Activated CD8-positive, alpha-beta T cell treated with anti-CD3 and anti-CD28 coated beads for 36 hours (primary cell): ENCODE measurements around the gene CDR2. TPM values are rescaled to one million over a fixed set of nuclear protein-coding genes. Genes with fewer than 3 reads are reported as not detected.

Experiments used
- ATAC-seq: fragments of 200-7000 bp; cut with Tn5 transposase; one replicate; pipeline ENCODE4 v1.10.0; 2021; ENCODE audit warnings: mild to moderate bottlenecking, moderate library complexity
- CTCF ChIA-PET: fragments of 350-600 bp; sonication (Branson Sonifier 250); formaldehyde crosslinking; loops from one replicate; lab custom pipeline; 2021; ENCODE audit warnings: antibody characterized with exemption; lab: Charles Lee
- POLR2A ChIA-PET: fragments of 350-600 bp; sonication (Branson Sonifier 250); formaldehyde crosslinking; loops from one replicate; lab custom pipeline; 2021; ENCODE audit warnings: antibody characterized with exemption; lab: Charles Lee
- DNase-seq: peaks from one replicate; pipeline ENCODE4 v3.0.0-alpha.2; 2020
- H3K27ac Mint-ChIP-seq: one replicate; pipeline ENCODE4 v1.8.0; 2021; ENCODE audit warnings: mild to moderate bottlenecking, mixed read lengths
- H3K27me3 Mint-ChIP-seq: one replicate; pipeline ENCODE4 v1.8.0; 2021; ENCODE audit warnings: mixed read lengths
- H3K36me3 Mint-ChIP-seq: one replicate; pipeline ENCODE4 v1.8.0; 2021; ENCODE audit warnings: low read depth, mixed read lengths
- H3K4me1 Mint-ChIP-seq: one replicate; pipeline ENCODE4 v1.8.0; 2021; ENCODE audit warnings: low read depth, mixed read lengths
- H3K4me3 Mint-ChIP-seq: one replicate; pipeline ENCODE4 v1.8.0; 2021; ENCODE audit warnings: mild to moderate bottlenecking, moderate library complexity, mixed read lengths
- H3K9me3 Mint-ChIP-seq: one replicate; pipeline ENCODE4 v1.8.0; 2021; ENCODE audit warnings: mixed read lengths
- intact Hi-C: fragments of 100-400 bp; cut with micrococcal nuclease; formaldehyde crosslinking; loops from one replicate; pipeline ENCODE4 v1.10.0; 2022
- total RNA-seq, 2 experiments: library from RNA; stranded (reverse); gene quantifications; one replicate each; pipeline ENCODE4 v1.2.3, GENCODE V29; 2021
- TF ChIP-seq, protein P1 (sequence below): fragments of 200-600 bp; IDR thresholded peaks from one replicate; pipeline ENCODE4 v1.8.0; 2022; ENCODE audit warnings: antibody characterized with exemption, mild to moderate bottlenecking

CDR2 gene
- total RNA-seq, 2 experiments from 2014 or later, result 34.7 to 37.6 TPM

DNA sequence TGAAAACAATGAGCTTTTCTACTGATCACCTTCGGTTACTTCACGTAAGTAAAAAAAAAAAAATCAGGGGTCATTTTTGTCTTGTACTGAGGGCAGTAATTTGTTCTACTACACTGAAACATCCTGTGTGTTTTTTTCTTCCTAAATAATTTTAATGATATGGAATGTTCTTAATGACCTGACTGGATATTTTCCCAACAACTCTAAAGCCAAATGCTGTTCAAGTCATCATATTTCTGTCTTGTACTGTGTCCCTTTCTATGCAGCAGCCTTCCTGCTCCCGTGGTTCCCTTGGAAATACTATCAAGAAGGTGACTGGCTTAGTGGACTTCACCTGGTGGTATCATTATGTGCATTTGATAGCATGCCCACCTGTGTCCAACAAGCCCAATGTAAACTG lies 10.8 kb upstream of the CDR2 start:
- H3K9me3 Mint-ChIP-seq, result no peaks in the 10 kb centered on the region
- H3K36me3 Mint-ChIP-seq, result no peaks in the 10 kb centered on the region
- no peak for DNase-seq
- no peak for ATAC-seq
- CTCF ChIA-PET, result no interaction called here
- H3K27ac Mint-ChIP-seq, result no peak overlapping the region
- intact Hi-C loops, result no loop called here
- peaks cover 20% of the 10 kb centered on the region for H3K4me1 Mint-ChIP-seq
- POLR2A ChIA-PET, result interaction anchor here (1.5 kb wide), 1 partner anchor 12 kb away, joined by 4 read pairs; no protein-coding TSS in a partner anchor
- no peak overlapping the region for H3K4me3 Mint-ChIP-seq
- TF ChIP-seq, protein P1, sequence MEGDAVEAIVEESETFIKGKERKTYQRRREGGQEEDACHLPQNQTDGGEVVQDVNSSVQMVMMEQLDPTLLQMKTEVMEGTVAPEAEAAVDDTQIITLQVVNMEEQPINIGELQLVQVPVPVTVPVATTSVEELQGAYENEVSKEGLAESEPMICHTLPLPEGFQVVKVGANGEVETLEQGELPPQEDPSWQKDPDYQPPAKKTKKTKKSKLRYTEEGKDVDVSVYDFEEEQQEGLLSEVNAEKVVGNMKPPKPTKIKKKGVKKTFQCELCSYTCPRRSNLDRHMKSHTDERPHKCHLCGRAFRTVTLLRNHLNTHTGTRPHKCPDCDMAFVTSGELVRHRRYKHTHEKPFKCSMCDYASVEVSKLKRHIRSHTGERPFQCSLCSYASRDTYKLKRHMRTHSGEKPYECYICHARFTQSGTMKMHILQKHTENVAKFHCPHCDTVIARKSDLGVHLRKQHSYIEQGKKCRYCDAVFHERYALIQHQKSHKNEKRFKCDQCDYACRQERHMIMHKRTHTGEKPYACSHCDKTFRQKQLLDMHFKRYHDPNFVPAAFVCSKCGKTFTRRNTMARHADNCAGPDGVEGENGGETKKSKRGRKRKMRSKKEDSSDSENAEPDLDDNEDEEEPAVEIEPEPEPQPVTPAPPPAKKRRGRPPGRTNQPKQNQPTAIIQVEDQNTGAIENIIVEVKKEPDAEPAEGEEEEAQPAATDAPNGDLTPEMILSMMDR, result no peak
- no peaks in the 10 kb centered on the region for H3K27me3 Mint-ChIP-seq

DNA sequence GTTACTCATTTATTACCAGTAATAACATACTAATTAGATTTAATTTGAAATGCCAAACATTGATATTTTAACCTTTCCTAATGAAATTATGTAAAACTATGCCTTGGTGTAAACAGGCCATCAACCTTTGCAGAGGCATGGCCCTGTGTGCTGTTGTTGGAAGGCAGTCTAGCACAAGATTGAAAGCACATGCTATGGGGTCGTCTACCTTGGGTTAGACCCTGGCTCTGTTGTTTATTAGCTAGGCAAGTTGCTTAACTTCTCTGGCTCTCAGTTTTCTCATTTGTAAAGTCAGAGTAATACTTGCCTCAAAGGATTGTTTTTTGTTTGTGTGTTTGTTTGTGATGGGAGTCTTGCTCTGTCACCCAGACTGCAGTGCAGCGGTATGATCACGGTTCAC lies 9.4 kb upstream of the CDR2 start:
- H3K27me3 Mint-ChIP-seq, result no peaks in the 10 kb centered on the region
- no peak overlapping the region for H3K4me3 Mint-ChIP-seq
- TF ChIP-seq, protein P1, result no peak
- peaks cover 20% of the 10 kb centered on the region for H3K4me1 Mint-ChIP-seq
- intact Hi-C loops, result no loop called here
- POLR2A ChIA-PET, result interaction anchor here (0.6 kb wide), 1 partner anchor 10 kb away, joined by 3 read pairs; no protein-coding TSS in a partner anchor
- no peak overlapping the region for H3K27ac Mint-ChIP-seq
- no peak for ATAC-seq
- H3K9me3 Mint-ChIP-seq, result no peaks in the 10 kb centered on the region
- H3K36me3 Mint-ChIP-seq, result no peaks in the 10 kb centered on the region
- CTCF ChIA-PET, result no interaction called here
- no peak for DNase-seq

DNA sequence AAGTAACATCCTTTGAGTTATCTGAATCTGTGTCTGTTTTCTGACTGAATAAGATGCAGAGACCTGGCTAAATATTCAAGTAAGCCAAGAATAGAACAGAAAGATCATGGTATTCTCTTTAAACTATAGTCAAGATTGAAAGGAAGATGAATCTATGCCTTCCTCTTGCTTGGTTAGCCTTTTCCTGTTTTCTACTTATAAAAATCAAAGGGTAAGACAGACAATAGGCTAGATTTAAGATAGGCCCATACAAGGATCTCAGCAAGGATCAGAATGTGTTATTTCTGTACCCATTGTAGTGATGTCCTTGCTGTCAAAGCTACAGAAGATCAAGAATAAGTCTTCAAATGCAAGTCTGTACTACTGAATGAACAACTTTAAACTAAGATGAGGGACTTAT lies 7.0 kb upstream of the CDR2 start:
- Mint-ChIP-seq H3K4me3 (no peak overlapping the region), H3K27ac (peak overlapping the region; percentile 71), H3K27me3 (no peaks in the 10 kb centered on the region), H3K9me3 (no peaks in the 10 kb centered on the region), H3K36me3 (no peaks in the 10 kb centered on the region), H3K4me1 (peaks cover 20% of the 10 kb centered on the region)
- TF ChIP-seq, protein P1, result no peak
- ChIA-PET POLR2A (interaction anchor here (1.1 kb wide), 1 partner anchor 9 kb away, joined by 4 read pairs; no protein-coding TSS in a partner anchor), CTCF (no interaction called here)
- ATAC-seq (no peak), DNase-seq (no peak)
- intact Hi-C loops, result no loop called here

DNA sequence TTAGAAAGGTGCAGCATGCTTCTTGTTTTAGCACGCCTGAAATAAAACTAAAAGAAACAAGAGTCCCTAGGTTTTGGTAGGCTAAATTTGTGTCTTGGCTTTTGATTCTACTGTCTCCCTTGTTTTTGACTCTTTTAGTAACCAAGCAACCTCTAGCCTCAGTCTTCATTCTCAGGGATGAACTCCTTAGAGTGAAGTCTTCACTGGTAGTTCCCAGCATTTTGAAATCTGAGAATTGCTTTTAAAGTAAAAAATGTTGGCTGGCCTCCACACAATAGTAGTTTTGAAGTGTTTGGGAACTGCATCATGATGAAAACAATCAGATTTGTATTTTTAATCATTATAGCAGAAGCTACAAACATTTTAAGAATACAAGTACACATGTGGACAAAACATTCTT lies 6.1 kb upstream of the CDR2 start:
- Mint-ChIP-seq H3K36me3 (no peaks in the 10 kb centered on the region), H3K9me3 (no peaks in the 10 kb centered on the region), H3K27ac (no peak overlapping the region), H3K27me3 (no peaks in the 10 kb centered on the region), H3K4me3 (no peak overlapping the region), H3K4me1 (peaks cover 21% of the 10 kb centered on the region)
- TF ChIP-seq, protein P1, result no peak
- CTCF ChIA-PET, result no interaction called here
- POLR2A ChIA-PET, result interaction anchor here (0.7 kb wide), 1 partner anchor 12 kb away, joined by 3 read pairs; no protein-coding TSS in a partner anchor
- intact Hi-C loops, result no loop called here
- no peak for ATAC-seq
- no peak for DNase-seq

DNA sequence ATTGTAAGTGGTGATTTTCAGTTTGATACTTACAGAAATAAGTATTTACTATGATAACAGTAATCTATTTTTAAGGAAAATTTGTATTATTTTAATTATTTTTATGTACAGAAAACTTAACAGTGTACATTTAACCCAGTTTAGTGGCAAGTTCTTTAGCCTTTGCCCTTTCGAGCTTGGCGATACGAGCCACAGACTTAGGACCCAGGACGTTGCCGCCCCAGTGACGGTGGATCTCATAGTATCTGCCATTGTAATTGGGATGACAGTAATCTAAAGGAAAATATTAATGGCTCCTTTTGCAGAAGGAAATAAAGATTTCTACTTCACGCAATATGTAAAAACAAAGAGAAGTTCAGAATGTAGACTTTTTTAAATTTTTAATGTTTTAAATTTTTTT lies 5.2 kb upstream of the CDR2 start:
- Mint-ChIP-seq H3K4me1 (peaks cover 27% of the 10 kb centered on the region), H3K27me3 (no peaks in the 10 kb centered on the region), H3K36me3 (no peaks in the 10 kb centered on the region), H3K4me3 (no peak overlapping the region), H3K27ac (no peak overlapping the region), H3K9me3 (no peaks in the 10 kb centered on the region)
- intact Hi-C loops, result no loop called here
- TF ChIP-seq, protein P1, result no peak
- ChIA-PET CTCF (no interaction called here), POLR2A (no interaction called here)
- DNase-seq (no peak), ATAC-seq (no peak)
